Left hindlimb (tissue), 1 donor: ENCODE measurements around the gene RNF217.
"Not testable (repeated sequence)": the region's sequence is repeated elsewhere in the genome, so short reads cannot be mapped to it uniquely, and the experiment has no call there.

Source experiments
- DNase-seq: peaks from one replicate; pipeline ENCODE4 v3.0.0-alpha.2; 2018

Gene RNF217

GRCh38 chr6:124963416-124963785, 1.2 kb downstream of the RNF217 start:
- DNase-seq: no peak

GRCh38 chr6:124963831-124964763, 1.9 kb downstream of the RNF217 start:
- DNase-seq: no peak

- DNase-seq: no peak
Measured at GRCh38 chr6:124964764-124965105, 2.5 kb downstream of the RNF217 start.

- DNase-seq: not testable (repeated sequence)
Measured at GRCh38 chr6:124965424-124965850, 3.2 kb downstream of the RNF217 start.

- DNase-seq: no peak
Measured at GRCh38 chr6:124967444-124967843, 5.2 kb downstream of the RNF217 start.

GRCh38 chr6:124968401-124968800, 6.2 kb downstream of the RNF217 start:
- DNase-seq: no peak

GRCh38 chr6:124970243-124970642, 8.0 kb downstream of the RNF217 start:
- DNase-seq: no peak

- DNase-seq: no peak
Measured at GRCh38 chr6:124970763-124971162, 8.5 kb downstream of the RNF217 start.

GRCh38 chr6:124973780-124974179, 11.5 kb downstream of the RNF217 start:
- no peak for DNase-seq

GRCh38 chr6:124974771-124975377, 12.6 kb downstream of the RNF217 start:
- no peak for DNase-seq

GRCh38 chr6:124977067-124977908, 15.1 kb downstream of the RNF217 start:
- DNase-seq: no peak

GRCh38 chr6:124978451-124979293, 16.4 kb downstream of the RNF217 start:
- DNase-seq: no peak

GRCh38 chr6:124979294-124979678, 17.0 kb downstream of the RNF217 start:
- no peak for DNase-seq

- DNase-seq: no peak
Measured at GRCh38 chr6:124982669-124983068, 20.4 kb downstream of the RNF217 start.

GRCh38 chr6:124983383-124984083, 21.3 kb downstream of the RNF217 start:
- DNase-seq: no peak

GRCh38 chr6:124984668-124985338, 22.6 kb downstream of the RNF217 start:
- no peak for DNase-seq

- DNase-seq: no peak
Measured at GRCh38 chr6:124986164-124986563, 23.9 kb downstream of the RNF217 start.

GRCh38 chr6:124987291-124987690, 25.1 kb downstream of the RNF217 start:
- DNase-seq: no peak

GRCh38 chr6:124987999-124988591, 25.9 kb downstream of the RNF217 start:
- DNase-seq: no peak

GRCh38 chr6:124989136-124989983, 27.1 kb downstream of the RNF217 start:
- DNase-seq: no peak
